Memory B cell (primary cell): ENCODE data around the gene SLC39A11.
"Not testable (repeated sequence)": the region's sequence is repeated elsewhere in the genome, so short reads cannot be mapped to it uniquely, and the experiment has no call there.

Experiments used
- ATAC-seq: fragments of 150-1000 bp; cut with Tn5 transposase; 2 replicates; pipeline ENCODE4 v1.10.0; 2021; ENCODE audit warnings: low read depth, mild to moderate bottlenecking, moderate library complexity
- DNase-seq, 2 donors: peaks; one replicate each; pipeline ENCODE4 v3.0.0; 2022; ENCODE audit warnings: low spot score in 2 of 2
- H3K27ac Mint-ChIP-seq: one replicate; pipeline ENCODE4 v1.8.0; 2022; ENCODE audit warnings: mild to moderate bottlenecking, moderate library complexity, mixed read lengths
- H3K27me3 Mint-ChIP-seq: one replicate; pipeline ENCODE4 v1.8.0; 2022; ENCODE audit warnings: mixed read lengths
- H3K36me3 Mint-ChIP-seq: one replicate; pipeline ENCODE4 v1.8.0; 2022; ENCODE audit warnings: mild to moderate bottlenecking, mixed read lengths
- H3K4me1 Mint-ChIP-seq: one replicate; pipeline ENCODE4 v1.8.0; 2022; ENCODE audit warnings: mixed read lengths
- H3K4me3 Mint-ChIP-seq: one replicate; pipeline ENCODE4 v1.8.0; 2022; ENCODE audit warnings: mild to moderate bottlenecking, moderate library complexity, mixed read lengths
- H3K9me3 Mint-ChIP-seq: one replicate; pipeline ENCODE4 v1.8.0; 2022; ENCODE audit warnings: mixed read lengths

Gene SLC39A11

DNA sequence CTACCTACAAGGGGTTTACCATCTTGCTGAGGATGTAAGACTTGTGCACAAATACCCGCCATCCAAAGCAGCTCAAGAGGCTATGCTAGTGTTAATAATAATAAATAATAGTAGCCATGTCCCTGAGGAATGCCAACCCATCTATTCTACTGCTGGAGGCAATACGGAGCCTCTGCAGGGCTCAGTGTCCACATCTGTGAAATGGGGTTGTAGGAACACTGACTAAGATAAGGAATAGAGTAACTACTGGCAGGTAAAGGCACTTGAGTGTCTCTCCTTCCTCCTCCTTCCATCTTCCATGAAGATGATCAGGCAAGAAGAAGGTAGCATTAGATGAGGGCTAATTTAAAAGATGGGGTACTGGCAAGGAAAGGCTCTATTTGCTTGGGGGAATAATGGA, 295.3 kb downstream of the SLC39A11 start:
- Mint-ChIP-seq H3K4me1 (no peaks in the 10 kb centered on the region), H3K9me3 (peaks cover 25% of the 10 kb centered on the region), H3K4me3 (no peak overlapping the region), H3K36me3 (peaks cover 73% of the 10 kb centered on the region), H3K27ac (no peak overlapping the region), H3K27me3 (no peaks in the 10 kb centered on the region)
- ATAC-seq = no peak
- DNase-seq = no peak

DNA sequence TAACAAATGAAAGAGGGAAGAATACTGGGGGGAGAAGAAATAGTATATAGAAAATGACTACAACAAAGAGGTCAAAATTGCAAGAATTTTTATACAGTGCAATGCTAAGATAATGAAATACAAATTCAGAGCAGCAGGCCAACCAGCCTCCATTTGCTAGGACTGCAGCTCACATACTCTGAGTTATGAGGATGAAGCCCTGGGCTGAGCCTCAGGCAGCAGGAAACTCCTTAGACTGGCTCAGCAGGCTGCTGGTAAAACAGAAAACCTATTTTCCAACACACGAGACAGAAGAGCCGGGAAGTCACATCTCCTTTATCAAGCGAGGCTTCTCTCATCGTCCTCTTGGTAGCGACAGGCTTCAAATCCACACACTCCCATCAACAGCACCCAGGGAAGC, 296.5 kb downstream of the SLC39A11 start:
- Mint-ChIP-seq H3K27me3 (no peaks in the 10 kb centered on the region), H3K4me1 (no peaks in the 10 kb centered on the region), H3K4me3 (no peak overlapping the region), H3K27ac (no peak overlapping the region), H3K9me3 (peaks cover 28% of the 10 kb centered on the region), H3K36me3 (peaks cover 79% of the 10 kb centered on the region)
- no peak for DNase-seq
- ATAC-seq = no peak

DNA sequence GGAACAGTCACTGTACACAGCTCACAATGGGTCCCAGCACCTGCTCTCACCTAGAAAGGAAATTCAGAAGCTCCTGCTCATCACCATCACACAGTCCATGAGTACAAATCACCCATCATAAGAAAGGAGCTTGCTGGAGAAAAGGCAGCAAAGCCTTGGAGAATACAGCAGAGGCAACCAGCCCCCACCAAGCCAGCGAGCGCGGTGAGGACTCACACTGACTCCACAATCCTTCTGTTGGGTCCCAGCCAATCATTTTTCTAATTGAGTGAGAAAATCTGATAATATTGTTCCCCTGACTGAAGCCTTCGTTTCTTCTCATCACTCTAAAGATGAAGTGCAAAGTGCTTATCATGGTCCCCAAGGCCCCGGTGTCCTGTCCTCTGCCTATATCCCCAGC, 298.3 kb downstream of the SLC39A11 start:
- Mint-ChIP-seq H3K27me3 (no peaks in the 10 kb centered on the region), H3K4me1 (no peaks in the 10 kb centered on the region), H3K9me3 (peaks cover 20% of the 10 kb centered on the region), H3K36me3 (peaks cover 75% of the 10 kb centered on the region), H3K27ac (no peak overlapping the region), H3K4me3 (no peak overlapping the region)
- DNase-seq (no peak), ATAC-seq (no peak)

DNA sequence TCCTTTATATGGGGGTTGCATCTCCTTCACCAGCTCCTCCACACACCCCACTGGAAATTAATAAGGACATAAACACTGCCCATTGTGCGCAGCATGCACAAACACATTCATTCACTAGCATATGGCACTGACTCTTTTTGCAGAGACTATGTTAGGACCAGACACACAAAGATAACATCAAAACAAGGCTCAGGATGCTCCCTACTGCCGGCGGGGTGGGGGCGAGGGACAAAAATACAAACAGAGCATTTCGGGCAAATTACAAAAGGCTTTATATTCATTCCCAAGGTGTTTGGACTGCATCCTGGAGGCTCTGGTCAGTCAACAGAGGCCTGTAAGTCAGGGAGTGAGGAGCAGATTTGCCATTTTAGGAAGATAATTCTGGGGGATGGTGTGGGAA, 299.7 kb downstream of the SLC39A11 start:
- Mint-ChIP-seq H3K36me3 (peaks cover 64% of the 10 kb centered on the region), H3K27ac (no peak overlapping the region), H3K27me3 (no peaks in the 10 kb centered on the region), H3K4me1 (no peaks in the 10 kb centered on the region), H3K9me3 (peaks cover 14% of the 10 kb centered on the region), H3K4me3 (no peak overlapping the region)
- DNase-seq = no peak
- ATAC-seq = no peak

DNA sequence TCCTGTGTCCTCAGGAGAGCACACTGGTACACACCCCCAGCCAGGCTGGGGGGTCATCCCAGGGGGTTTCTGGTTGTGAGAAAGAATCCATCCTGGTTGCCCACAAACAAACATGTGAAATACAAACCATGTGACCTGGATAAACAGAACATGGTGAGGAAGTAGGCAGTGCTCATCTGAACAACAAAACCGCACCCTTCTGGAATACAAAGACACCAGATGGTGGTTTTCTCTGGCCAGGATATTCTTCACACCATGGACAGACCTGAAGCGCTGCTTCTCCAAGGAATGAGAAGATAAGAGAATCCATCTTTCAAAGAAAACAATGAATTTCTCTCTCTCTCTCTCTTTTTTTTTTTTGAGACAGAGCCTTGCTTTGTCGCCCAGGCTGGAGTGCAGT, 302.3 kb downstream of the SLC39A11 start:
- DNase-seq = no peak
- Mint-ChIP-seq H3K27ac (no peak overlapping the region), H3K4me3 (no peak overlapping the region), H3K27me3 (no peaks in the 10 kb centered on the region), H3K9me3 (peaks cover 11% of the 10 kb centered on the region), H3K36me3 (peaks cover 47% of the 10 kb centered on the region), H3K4me1 (no peaks in the 10 kb centered on the region)
- ATAC-seq = no peak

DNA sequence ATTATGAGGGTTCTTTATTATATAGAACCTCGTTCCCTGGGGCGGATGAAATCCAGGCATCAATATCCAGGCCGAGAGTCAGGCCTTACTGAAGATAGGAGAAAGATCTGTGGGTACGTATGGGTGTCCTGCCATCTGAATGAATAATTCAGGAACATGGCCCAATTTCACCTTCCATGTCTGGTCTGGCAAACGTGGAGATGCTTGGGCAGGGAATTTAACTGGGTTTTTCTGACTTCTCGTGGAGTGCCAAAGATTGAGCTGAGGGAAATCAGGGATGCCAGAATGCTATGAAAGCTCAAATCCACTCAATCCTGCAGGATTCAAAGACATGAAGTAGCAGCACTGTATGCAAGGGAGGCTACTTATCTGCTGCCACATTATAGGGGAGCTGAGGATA, 302.8 kb downstream of the SLC39A11 start:
- Mint-ChIP-seq H3K4me3 (no peak overlapping the region), H3K27ac (no peak overlapping the region), H3K9me3 (peaks cover 11% of the 10 kb centered on the region), H3K27me3 (no peaks in the 10 kb centered on the region), H3K4me1 (no peaks in the 10 kb centered on the region), H3K36me3 (peaks cover 42% of the 10 kb centered on the region)
- no peak for ATAC-seq
- no peak for DNase-seq

DNA sequence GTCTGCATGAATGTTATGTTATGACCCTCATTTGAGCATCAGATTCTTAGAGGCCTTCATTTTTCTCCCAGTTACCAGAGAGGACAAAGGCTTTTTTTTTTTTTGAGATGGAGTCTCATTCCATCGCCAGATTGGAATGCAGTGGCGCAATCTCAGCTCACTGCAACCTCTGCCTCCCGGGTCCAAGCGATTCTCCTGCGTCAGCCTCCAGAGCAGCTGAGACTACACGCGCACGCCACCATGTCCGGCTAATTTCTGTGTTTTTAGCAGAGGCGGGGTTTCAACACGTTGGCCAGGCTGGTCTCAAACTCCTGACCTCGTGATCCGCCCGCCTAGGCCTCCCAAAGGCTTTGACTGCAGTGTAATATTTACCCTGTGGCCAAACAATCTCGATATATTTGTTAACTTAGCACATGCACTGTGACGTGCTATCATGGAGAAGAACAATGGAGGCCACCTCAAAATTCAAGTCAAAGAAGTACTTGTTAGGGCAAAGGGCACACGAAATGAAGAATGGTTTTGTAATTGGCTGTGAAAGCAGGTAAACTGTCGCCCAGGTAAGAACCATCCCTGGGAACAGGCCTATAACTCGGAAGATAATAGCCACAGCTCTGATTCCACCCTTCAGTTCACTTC, 303.4 kb downstream of the SLC39A11 start:
- H3K27ac Mint-ChIP-seq = no peak overlapping the region
- peaks cover 6% of the 10 kb centered on the region for H3K9me3 Mint-ChIP-seq
- ATAC-seq = no peak
- H3K4me3 Mint-ChIP-seq = no peak overlapping the region
- no peaks in the 10 kb centered on the region for H3K27me3 Mint-ChIP-seq
- H3K36me3 Mint-ChIP-seq = peaks cover 36% of the 10 kb centered on the region
- no peaks in the 10 kb centered on the region for H3K4me1 Mint-ChIP-seq
- no peak for DNase-seq

DNA sequence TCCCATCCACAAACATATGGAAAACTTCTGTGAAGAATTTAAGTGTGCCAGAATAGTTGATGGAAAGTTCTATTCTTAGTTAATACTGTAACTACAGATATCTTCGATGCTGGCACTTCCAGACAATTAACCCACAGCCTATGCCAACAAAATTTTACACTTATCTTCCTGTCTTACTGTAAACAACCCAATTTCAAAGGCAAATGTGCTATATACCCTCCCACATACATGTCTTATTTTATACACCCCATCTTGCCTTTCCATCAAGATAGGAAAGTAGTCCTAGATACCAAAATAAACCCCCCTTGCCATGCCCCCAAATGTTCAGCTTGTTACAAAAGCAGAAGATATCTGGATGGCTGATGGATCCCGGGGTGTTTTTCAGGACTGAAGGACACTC, 306.3 kb downstream of the SLC39A11 start:
- Mint-ChIP-seq H3K27me3 (no peaks in the 10 kb centered on the region), H3K4me1 (no peaks in the 10 kb centered on the region), H3K36me3 (peaks cover 16% of the 10 kb centered on the region), H3K4me3 (no peak overlapping the region), H3K9me3 (no peaks in the 10 kb centered on the region), H3K27ac (no peak overlapping the region)
- ATAC-seq = no peak
- DNase-seq = no peak

DNA sequence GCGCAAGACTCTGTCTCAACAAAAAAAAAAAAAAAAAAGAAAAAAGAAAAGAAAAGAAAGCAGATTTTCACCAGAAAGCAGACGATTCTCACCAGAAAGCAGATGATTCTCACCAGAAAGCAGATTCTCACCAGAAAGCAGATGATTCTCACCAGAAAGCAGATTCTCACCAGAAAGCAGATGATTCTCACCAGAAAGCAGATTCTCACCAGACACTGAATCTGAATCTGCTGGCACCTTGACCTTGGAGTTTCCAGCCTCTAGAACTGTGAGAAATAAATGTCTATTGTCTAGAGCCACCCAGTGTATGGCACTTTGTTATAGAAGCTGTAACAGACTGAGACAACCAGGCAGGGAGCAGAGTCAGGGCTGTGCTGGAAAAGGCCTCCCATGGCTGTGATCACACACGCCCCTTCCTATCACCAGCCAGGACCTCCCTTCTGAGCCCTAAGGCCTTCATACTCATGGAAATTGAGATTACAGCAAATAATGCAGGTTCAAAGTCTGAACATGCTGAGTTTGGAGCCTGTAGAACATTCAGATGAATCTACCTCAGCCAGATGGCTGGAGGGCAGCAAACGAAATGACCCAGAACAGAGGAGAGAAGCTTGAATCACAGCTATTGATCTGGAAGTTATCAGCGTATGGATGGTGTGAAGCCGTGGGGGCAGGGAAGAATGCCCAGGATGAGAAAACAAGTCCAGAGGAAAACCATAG, 309.3 kb downstream of the SLC39A11 start:
- peaks cover 11% of the 10 kb centered on the region for H3K36me3 Mint-ChIP-seq
- H3K9me3 Mint-ChIP-seq = no peaks in the 10 kb centered on the region
- no peak for ATAC-seq

DNA sequence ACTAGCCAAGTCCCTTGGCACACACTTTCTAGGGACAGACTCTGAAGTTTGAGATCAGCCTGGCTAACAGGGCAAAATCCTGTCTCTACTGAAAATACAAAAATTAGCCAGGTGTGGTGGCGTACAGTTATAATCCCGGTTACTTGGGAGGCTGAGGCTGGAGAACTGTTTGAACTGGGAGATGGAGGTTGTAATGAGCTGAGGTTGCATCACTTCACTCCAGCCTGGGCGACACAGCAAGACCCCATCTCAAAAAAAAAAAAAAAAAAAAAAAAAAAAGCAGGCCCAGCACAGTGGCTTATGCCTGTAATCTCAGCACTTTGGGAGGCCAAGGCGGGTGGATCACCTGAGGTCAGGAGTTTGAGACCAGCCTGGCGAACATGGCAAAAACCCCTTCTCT, 310.1 kb downstream of the SLC39A11 start:
- not testable (repeated sequence) for H3K4me3 Mint-ChIP-seq, H3K9me3 Mint-ChIP-seq, H3K27ac Mint-ChIP-seq, DNase-seq, H3K4me1 Mint-ChIP-seq, ATAC-seq, H3K27me3 Mint-ChIP-seq
- H3K36me3 Mint-ChIP-seq = peaks cover 11% of the 10 kb centered on the region

More for the DNA sequence above, 309.3 kb downstream of the SLC39A11 start:
- no peak overlapping the region for H3K27ac Mint-ChIP-seq
- H3K4me1 Mint-ChIP-seq = no peaks in the 10 kb centered on the region
- no peaks in the 10 kb centered on the region for H3K27me3 Mint-ChIP-seq
- no peak for DNase-seq
- H3K4me3 Mint-ChIP-seq = no peak overlapping the region

DNA sequence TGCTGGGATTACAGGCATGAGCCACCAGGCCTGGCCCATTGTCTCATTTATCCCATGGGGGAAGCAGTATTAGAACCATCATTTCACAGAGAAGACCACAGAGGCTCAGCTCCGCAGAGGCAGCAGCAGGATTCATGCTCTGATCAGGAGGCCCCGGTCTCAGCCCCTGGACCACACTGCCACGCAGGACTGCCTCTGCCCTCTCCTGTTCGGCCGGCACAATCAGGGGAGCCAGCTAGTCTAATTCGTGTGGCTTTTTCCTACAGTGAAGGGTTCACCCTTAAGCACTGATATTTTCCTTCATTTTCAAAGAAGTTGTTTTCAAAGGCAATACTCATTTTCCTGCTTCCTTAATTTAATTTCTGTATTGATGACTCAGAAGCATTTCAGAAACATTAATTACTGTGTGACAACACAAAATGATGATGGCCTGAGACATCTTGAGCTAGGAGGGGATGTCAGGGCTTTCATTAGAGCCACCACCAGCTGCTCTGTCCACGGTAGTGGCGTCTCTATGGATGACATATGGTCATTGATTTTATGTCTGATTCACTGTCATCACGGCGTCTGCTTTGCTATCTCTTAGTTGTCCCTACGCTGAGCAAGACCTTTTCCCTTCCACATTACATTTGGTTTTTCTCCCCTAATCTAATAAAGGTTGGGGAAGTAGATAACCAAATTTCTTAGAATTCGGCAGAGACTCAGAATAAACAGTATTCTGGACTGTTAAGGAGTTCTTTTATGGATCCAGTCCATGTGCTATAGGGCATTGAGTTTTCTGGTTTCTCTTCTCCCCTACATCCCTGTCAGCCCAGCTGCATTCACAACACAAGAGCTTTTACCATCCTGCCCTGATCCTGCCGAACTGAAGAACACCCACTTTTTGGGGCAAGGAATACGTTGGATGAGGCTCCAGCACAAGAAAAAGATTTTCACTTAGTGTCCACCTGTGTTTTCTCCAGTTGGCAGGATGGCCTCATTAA, 314.0 kb downstream of the SLC39A11 start:
- H3K4me3 Mint-ChIP-seq = no peak overlapping the region
- H3K27me3 Mint-ChIP-seq = no peaks in the 10 kb centered on the region
- H3K9me3 Mint-ChIP-seq = no peaks in the 10 kb centered on the region
- no peaks in the 10 kb centered on the region for H3K4me1 Mint-ChIP-seq
- DNase-seq = no peak
- H3K27ac Mint-ChIP-seq = no peak overlapping the region
- H3K36me3 Mint-ChIP-seq = peaks cover 10% of the 10 kb centered on the region
- no peak for ATAC-seq

DNA sequence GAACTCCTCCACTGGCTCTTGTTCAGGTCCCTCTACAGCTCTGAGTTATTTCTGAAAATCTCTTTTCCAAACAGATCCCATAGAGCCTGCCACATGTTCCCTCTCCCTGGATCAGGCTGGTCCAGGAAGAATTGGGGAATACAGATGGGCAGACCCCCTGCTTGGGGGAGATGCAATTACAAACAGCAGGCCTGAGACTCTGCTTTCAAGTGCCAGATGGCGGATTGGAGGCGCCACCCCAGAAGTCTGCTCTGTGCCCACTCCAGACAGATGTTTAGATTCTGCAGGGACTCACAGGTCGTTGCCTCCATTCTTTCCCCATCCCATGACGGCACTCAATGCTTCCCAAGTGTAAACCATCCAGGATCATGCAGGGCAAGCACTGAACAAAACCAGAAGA, 316.6 kb downstream of the SLC39A11 start:
- no peaks in the 10 kb centered on the region for H3K27me3 Mint-ChIP-seq
- H3K4me1 Mint-ChIP-seq = peaks cover 2% of the 10 kb centered on the region
- DNase-seq (no peak), ATAC-seq (no peak)
- peaks cover 4% of the 10 kb centered on the region for H3K9me3 Mint-ChIP-seq
- H3K27ac Mint-ChIP-seq = no peak overlapping the region
- no peak overlapping the region for H3K4me3 Mint-ChIP-seq
- peaks cover 18% of the 10 kb centered on the region for H3K36me3 Mint-ChIP-seq

DNA sequence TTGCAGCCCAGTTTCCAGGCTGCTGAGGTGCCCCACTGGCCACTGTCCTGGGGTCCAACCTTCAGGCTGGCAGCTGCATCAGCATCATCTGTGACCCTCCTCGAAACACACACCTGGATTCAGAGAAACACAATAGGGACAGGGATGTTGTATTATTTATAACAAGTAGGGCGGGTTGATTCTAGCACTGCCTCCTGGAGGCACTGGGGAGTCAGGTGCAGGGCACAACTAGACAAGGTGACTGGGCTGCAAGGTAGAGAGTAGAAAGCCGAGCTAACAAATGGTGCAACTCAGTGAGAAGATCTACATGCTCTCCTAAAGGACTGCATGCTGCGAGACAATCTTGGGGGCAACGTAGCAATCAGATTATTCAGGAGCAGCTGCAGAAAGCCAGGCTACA, 317.3 kb downstream of the SLC39A11 start:
- H3K4me1 Mint-ChIP-seq = peaks cover 2% of the 10 kb centered on the region
- DNase-seq (no peak), ATAC-seq (no peak)
- no peaks in the 10 kb centered on the region for H3K27me3 Mint-ChIP-seq
- H3K36me3 Mint-ChIP-seq = peaks cover 23% of the 10 kb centered on the region
- peaks cover 6% of the 10 kb centered on the region for H3K9me3 Mint-ChIP-seq
- H3K4me3 Mint-ChIP-seq = no peak overlapping the region
- H3K27ac Mint-ChIP-seq = no peak overlapping the region

DNA sequence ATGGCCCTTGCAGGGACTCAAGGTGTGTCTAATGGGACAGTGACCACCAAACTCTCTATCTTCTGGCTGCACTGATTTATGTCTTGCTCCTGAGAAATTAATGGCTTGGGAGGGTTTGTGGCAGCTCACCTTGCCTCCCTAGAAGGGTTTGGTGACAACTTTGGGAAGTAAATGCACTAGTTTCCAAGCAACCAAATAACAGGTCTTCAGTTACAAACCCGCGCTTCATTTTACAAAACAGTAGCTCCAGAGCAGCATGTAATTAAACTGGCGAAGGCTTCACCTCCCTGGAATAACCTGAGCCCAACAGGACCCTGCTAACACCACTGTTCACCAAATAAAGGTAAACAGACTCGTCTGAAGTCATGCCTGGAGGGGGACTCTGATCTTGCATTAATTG, 318.3 kb downstream of the SLC39A11 start:
- ATAC-seq (no peak), DNase-seq (no peak)
- Mint-ChIP-seq H3K4me3 (no peak overlapping the region), H3K36me3 (peaks cover 25% of the 10 kb centered on the region), H3K27ac (no peak overlapping the region), H3K27me3 (no peaks in the 10 kb centered on the region), H3K4me1 (peaks cover 2% of the 10 kb centered on the region), H3K9me3 (peaks cover 6% of the 10 kb centered on the region)
